Fibroblast of the conjunctiva (primary cell): ENCODE data around the gene LRRC59.
"Not testable (repeated sequence)": the region's sequence is repeated elsewhere in the genome, so short reads cannot be mapped to it uniquely, and the experiment has no call there.

Experiments
- DNase-seq: peaks from one replicate; pipeline ENCODE4 v3.0.0-alpha.2; 2010; ENCODE audit warnings: low read depth

LRRC59 gene

GRCh38 chr17:50397111-50397918 lies at the start of gene LRRC59:
Gene LRRC59 (minus strand): TSS chr17:50397523. CDS start chr17:50397317, 206 bp downstream.
- peak; percentile 60 for DNase-seq

- no peak for DNase-seq
These were observed 48.5 kb upstream of the LRRC59 start for GRCh38 chr17:50445730-50446325.

GRCh38 chr17:50444841-50445715 lies 47.8 kb upstream of the LRRC59 start:
- DNase-seq, result no peak

DNA sequence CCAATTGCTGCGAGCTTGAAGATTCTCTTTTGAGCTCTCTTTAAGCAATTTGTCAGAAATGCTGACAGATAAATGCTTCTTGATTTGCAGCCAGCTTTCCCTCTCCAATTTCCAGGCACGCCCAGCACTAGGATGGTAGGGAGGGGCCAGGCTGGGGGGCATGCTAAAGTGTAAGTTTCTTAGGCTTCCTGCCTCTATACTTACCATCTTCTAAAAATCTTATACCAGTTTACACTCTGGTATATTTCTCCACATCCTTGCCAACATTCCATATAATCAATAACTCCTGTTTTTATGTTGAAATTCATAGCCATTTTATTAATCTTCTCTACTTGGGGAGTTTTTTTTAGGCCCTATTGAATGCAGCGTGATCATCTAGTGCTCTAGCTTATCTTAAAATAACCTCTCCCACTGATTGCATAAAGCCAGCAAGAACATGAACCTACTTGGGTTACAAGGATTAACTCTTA lies 46.2 kb upstream of the LRRC59 start:
- no peak for DNase-seq

GRCh38 chr17:50440838-50441829 lies 43.8 kb upstream of the LRRC59 start:
- no peak for DNase-seq

GRCh38 chr17:50440172-50440837 lies 43.0 kb upstream of the LRRC59 start:
- DNase-seq, result no peak

- DNase-seq, result no peak
These were observed 41.7 kb upstream of the LRRC59 start for GRCh38 chr17:50439008-50439407.

DNA sequence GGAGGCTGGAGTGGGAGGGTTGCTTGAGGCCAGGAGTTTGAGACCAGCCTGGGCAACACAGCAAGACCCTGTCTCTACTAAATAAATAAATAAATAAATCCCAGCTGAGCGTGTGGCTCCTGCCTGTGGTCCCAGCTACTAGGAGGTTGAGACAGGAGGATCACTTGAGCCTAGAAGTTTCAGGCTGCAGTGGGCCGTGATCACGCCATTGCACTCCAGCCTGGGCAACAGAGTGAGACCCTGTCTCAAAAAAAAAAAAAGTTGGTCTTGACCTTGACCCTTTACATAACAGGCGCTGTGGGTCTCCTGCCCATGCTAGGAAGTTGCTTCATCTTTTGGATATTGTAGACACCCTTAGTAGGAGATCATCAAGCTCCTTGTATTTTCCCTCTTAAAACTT lies 40.1 kb upstream of the LRRC59 start:
- no peak for DNase-seq

DNA sequence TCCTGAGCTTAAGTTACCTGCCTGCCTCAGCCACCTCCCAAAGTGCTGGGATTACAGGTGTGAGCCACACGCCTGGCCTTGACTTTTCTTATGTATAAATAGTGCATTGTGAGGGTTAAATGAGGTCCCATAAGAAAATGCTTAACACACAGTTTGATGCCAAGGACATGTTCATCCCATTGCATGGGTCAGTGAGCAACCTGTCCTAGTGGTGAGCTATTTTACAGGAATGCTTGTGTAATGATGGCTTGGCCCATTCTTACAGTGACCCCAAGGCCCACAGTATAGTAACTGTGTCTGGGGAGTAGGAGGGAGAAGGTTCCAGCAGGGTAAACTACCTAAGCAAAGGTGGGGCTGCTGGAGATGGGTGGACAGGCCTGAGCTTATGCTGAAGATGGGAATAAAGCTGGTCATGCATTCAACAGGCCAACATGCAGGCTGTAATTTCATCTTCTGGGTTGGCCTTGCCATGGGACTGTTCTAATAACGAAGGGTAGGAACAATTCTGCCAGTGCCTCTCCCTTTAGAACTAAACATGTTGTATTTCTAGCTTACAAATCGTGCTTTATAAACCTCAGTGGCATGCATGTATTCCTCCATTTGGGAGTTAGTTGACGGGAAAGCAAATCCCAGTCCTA lies 34.9 kb upstream of the LRRC59 start:
- DNase-seq, result no peak

GRCh38 chr17:50430821-50431618 lies 33.7 kb upstream of the LRRC59 start:
- no peak for DNase-seq

DNA sequence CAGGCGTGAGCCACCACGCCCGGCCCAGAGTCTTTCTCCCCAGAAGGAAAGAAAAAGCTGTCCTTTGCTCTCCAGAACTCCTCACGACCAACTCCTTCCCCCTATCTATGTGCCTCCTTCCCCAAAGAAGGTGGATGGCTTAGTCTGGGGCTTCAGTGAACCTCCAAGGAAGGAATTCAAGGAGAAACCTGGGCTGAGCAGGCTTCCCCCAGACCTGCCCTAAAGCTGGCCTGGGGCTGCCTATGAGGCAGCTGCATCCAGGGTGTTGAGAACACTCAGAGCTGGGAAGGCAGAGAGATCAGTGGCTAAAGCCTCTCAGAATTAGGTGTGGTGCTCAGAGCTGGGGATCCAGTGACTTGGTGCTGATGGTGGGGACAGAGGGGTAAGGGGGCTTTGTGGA lies 32.5 kb upstream of the LRRC59 start:
- no peak for DNase-seq

- DNase-seq, result no peak
These were observed 31.6 kb upstream of the LRRC59 start for GRCh38 chr17:50428831-50429424.

DNA sequence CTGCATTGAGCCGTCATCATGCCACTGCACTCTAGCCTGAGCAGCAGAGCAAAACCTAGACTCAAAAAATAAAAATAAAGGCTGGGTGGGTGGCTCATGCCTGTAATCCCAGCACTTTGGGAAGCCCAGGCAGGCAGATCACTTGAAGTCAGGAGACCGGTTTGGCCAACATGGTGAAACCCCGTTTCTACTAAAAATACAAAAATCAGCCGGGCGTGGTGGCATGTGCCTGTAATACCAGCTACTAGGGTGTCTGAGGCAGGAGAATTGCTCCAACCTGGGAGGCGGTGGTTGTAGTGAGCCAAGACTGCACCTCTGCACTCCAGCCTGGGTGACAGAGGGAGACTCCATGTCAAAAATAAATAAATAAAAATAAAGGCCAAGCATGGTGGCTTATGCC lies 30.8 kb upstream of the LRRC59 start:
- not testable (repeated sequence) for DNase-seq

DNA sequence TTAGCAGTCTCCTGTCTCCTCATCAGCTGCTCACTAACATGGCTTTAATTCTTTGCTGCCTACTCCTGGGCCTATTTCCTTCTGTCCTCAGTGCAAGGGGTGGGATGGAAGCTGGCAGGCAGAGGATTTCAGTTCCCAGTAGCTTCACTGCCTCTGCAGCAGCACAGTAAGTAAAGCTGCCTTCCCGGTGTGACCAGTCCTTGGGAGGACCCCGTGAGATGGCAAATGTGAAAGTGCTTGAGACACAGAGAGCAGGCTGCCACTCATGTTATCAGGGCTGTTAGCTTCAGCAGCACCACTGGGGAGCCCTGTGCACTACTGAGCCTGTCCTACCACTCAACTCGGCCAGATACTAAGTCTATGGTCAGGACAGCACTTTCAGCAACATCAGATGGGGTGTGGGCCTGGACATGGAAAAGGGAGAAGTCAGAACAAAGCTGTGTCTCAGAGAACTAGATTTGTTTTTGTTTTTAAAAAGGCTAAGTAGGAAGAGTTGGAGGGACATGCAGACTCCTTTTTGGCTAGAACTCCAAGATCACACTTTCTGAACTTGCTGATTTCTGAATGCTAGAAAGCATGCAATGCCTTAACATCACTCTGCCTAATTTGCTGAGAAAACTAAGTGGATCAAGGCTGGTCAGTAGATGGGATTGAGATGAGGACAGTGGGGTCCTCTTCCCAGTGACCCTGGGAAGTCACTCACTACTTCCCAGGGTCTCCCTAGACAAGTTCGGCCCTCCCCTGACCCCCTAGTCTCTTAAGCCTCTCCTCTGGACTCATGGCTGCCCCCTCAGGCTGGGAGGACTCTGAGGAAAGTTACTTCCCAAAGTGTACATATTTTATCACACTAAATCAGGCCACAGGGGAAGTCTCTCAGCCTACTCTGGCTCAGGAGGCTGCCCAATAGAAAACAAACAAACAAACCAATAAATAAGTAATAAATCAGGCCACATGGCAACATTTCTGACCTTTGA lies 29.8 kb upstream of the LRRC59 start:
- no peak for DNase-seq

DNA sequence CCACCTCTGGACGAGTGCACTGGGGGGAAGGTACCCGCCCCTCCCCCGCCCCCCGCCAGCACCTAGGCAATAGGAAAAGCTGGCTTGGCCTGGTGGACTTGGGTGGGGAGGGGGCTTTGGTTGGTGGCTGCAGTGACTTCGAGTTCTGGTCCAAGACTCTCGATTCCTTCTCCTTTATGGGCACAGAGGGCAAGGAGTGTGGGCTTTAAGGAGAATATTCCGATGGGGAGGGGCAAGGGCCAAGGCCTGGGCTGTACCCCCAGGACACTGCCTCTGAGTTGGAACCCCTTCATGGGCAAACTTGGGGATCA lies 29.1 kb upstream of the LRRC59 start:
- DNase-seq, result no peak

DNA sequence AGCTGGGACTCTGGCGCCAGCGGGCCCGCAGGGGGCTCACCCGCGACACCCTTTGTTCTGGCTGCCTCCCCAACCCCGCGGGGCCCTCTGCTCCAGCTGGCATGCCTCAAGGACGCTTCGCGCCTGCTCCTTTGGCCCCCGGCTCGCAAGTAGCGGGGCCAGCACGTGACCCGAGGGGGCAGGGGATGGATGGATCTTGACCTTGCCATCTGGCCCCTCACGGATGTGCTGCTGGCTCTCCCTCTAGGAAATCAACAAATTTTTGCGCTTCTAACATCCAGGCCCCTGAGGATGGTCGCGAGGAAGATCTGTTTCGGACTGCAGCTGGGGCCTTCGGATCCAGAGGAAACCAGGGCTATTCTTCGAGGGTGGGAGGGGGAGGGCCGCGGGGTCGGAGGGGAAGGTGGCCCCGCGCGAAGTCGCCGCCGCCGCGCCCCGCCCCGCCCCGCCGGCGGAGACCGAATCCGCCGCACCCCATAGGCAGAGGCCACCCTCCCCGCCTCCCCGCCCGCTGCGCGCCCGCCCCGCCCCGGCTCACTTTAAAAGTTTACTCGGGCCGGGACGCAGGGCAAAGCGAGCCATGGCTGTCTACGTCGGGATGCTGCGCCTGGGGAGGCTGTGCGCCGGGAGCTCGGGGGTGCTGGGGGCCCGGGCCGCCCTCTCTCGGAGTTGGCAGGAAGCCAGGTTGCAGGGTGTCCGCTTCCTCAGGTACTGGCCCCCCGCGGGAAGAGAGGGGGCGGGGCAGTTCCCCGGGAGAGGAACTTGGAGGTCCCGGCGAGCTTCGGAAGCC lies 28.6 kb upstream of the LRRC59 start, which contains the start of gene ACSF2:
Gene ACSF2, plus strand, starts transcription at position 537 of the 790 bp plus-strand sequence. Its CDS starts 44 bp downstream, at position 581.
- DNase-seq, result no peak
